Activated naive CD4-positive, alpha-beta T cell treated with anti-CD3 and anti-CD28 coated beads, Interleukin-2, amount 50 U/mL, for 16 hours (primary cell): ENCODE results near the gene CLMN.

Experiments used
- DNase-seq: peaks from one replicate; pipeline ENCODE4 v3.0.0-alpha.2; 2020

CLMN gene

DNA sequence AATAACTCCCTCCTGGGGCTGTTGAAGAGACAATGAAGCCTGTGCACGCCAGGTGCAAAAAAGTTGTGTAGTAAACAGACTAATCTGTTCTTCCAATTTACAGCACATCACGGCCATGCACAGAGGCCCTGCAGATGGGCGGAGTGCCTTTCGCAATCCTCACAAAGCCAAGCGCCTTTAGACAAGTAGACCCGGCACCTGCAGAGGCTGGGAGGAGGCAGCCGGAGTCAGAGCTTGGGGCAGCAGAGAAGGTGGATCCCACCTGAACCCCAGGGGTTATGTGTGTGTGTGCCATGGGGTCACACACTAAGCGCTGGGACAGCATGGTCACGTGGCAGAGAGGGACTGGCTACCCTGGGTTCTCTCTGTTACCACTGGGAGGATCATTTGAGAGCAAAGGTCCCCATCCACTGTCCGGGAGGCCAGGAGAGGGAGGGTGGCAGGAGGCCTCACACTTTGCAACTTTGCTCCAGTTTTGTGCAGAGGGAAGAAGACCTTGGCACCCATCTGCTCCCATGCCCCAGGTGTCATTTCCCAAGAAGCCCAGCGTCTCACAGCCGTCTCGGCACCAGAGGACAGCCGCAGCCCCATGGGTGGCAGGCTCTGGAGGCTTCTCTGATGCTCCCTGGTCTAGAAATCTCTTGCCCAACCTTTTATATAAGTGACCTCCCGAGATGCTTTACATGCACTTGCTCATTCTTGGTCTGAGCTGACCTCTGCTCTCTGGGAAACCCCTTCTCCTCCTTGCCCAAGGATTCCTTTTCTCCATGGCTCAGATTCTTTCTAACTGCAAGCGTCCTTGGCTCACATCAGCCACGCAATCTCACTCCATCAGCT lies 82.4 kb downstream of the CLMN start:
- DNase-seq, result no peak

DNA sequence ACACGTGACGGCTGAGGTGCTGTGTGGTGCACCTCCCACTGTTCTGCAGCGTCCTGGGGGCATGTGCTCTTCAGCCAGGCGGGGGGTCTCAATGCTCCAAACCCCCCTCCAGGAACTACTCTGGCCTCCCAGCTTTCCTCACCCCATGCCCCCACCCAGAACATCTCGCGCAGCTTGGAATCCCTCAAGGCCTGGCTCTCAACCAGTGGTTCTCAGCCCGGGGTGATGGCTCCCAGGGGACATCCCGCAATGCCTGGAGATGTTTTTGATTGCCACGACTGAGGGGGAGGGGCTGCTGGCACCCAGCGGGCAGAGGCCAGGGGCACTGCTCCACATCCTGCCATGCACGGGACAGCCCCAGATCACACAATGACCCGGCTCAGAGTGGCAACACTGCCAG lies 83.5 kb downstream of the CLMN start:
- no peak for DNase-seq

DNA sequence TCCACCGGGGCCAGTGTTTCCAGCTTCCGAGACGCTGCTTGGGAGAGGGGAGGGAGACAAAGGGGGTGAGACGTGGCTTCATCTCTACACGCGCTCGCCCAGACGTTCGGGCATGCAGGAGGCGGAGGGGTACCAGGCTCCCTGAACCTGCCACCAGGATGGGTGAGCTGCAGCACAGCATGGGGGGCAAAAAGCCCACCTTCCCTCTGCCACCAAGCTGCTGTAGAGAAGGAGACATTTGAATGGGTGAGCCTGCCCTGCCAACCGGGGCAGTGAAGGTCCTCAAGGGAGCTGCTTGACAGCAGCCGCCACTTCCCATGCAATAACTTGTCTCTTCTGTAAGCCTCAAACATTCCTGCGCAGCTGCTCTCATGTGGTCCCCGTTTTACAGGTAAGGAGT lies 83.9 kb downstream of the CLMN start:
- DNase-seq, result no peak

DNA sequence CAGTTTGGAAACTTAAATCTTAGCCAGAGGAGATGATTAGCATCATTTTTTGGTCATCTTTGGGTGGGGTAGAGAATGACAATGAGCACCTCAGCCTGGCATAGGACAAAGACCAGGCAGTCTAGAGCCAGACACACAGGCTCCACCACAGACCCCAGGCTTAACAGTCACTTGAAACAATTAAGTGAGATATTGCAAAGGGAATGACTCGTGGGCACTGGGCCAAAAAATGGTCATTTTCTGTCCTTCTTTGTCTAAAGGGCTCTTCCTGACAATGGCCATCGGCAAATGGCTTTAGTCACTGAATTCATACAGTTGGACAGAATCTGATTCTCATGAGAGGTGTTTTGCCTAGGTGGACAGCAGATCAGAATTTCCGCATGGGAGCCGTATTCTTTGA lies 84.4 kb downstream of the CLMN start:
- no peak for DNase-seq

DNA sequence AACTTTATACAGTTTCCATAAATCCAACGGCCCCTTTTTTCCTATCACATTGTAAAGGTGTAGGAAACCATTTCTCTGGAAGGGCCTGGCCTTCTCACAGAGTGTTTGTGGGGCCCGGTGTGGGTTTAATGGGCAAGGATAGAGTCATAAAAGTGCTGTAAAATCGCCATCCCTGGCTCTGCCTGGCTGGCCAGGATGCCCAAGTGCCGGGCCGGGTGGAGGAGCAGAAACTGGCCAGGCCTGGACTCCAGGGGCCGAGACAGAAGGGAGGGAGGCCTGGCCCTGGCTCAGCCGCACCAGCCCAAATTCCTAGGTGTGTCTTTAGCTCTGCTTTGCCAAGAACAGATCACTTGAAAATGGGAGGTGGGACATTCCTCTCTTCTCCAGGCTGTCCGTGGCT lies 85.3 kb downstream of the CLMN start:
- no peak for DNase-seq

DNA sequence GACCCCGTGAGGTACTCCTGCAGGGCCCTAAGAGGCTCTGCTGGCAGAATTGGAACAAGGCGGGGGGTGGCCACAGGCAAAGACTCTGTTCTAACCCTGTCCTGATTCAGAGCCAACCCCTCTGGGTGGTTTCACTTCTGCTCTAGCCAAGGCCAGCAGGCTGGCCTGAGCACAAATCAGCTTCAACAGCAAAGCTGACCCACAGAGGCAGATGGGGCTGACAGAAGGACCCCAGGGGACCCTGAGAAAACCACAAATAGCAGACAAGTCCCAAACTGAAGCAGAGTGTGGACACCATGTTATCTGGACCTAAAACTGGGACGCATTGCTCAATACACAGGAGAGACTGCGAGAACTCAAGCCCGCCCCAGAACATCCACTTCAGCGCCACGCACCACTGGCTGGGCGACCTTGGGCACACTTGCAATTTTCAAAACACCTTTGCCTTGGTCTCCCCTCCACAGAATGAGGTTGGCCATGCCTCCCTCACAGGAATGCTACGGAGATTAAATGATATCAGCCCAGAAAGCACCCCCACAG lies 85.9 kb downstream of the CLMN start:
- DNase-seq, result no peak

DNA sequence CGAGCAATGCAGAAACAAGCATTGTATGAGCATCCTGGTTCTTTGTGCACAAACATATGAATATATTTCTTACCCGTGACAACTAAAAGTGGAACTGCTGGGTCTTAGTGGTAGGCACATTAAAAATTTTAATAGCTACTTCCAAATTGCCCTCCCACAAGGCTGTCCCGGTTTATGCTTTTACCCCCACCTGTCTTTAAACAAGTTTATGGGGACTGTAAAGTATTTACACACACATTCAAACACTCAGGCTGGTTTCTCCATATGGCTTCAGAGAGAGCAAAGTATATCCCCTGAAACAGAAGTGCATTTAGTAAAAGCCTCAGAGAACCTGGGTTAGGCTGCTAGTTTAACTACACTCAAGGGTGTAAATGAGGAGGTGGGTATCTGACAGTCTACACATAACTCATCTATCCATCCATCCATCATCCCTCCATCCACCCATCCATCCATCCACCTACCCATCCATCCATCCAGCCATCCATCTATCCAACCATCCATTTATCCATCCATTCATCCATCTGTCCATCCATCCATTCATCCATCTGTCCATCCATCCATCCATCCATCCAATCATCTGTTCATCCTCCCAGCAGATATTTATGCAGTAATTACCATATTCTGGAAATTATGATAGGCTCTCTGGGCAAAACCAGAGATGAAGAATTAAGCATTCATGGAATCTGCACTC lies 86.7 kb downstream of the CLMN start:
- no peak for DNase-seq

DNA sequence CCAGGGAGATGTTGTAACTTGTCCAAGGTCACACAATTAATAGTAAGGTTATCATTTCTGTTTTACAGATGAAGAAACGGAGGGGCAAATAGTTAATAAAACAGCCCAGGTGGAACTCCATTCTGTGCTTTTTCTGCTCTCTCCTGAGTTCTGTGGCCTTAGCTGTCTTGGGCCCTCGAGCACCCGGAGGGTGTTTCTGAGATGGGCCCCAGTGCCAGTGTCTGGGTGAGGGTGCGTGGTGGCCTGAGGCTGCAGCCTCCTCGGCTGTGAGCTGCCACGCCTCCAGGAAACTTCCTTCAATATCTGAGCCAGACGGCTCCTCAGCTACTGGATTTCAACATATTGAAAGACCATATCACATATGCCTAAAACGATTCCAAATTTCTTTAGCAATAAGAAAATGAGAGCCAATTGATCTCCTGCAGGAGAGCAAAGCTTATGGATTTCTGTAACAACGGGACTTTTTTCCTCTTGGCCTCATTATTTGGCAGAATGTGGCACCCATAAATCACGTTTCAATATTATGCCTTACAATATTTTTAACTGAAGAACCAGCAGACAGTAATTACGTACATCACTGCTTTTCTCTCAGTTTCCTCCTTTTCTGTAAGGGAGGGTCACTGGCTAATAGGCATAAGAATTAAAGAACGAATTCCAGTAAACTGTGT lies 87.6 kb downstream of the CLMN start:
- no peak for DNase-seq

DNA sequence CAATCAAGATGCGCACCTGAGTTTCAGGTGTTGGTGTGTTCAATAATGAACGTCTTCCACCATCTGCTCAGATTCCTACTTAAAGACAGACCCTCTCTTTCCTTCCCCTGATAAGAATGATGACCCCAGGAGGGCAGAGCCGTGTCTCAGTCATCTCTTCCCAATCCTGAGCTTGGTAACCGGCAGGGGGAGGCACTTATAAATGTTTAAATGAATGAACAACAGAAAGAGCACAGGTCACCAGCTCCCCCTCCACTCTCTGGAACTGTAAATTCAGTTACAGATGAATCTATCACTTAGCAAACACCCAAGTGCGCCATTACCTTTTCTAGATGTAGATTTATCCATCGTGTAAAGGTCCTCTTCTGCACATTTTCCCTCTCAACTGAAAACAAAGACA lies 90.0 kb downstream of the CLMN start:
- no peak for DNase-seq

DNA sequence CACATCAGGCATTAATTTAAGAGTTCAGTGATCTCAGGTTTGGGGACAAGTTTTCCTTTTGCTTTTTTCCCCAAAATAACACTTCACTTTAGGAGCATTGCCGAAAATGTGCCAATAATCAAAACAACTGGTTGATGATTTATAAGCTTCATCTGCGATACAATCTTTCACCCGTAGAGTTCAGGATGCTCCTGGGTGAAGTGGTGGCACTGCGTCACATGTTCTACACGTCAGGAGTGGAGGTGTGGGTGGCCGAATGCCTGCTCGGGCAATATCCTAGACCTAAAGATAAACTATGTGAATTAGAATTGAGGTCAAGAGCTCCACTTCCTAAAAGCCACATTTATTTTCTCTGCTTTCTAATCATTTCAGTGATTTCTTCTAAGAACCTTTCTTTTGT lies 91.5 kb downstream of the CLMN start:
- no peak for DNase-seq

DNA sequence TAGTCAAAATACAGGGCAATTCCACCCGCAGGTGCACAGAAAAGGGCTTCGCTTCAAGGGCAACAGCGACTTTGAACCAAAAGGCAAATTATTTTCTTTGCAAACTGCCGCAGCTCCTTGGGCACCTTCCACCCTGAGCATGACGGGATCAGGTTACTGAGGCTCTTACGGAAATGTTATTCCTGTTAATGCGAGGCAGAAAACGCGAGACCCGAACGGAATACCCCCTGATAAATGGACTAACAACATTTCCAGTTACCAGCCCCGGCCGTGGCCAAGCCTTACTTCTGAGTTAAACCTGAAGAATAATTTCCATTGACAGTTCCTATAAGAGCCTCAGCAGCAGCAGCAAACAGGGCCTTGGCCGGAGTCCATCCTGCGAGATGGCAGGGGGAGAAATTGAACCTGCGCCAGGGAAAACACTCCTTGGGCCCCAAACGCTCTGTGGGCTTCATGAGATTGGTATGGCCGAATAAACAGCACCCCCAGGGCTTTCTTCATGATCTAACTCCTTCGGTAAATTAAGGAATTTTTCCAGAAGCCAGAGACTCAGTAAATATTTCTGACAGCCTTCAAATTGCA lies 92.3 kb downstream of the CLMN start:
- no peak for DNase-seq

DNA sequence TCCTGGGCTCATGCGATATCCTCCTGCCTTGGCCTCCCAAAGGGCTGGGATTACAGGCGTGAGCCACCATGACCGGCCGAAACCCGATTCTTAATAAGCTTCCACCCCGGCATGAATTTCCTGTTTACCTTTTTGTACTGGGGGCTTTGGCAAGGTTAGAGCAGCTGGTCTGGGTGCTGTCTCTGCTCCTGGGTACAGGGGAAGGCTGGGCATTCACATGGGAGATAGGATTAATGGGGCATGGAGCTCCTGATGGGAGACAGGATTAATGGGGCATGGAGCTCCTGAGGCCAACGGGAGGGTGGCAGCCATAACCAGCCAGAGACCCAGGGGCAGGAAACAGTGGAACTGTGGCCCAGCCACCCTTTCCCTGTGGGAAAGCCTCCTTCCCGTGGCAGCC lies 92.9 kb downstream of the CLMN start:
- no peak for DNase-seq

DNA sequence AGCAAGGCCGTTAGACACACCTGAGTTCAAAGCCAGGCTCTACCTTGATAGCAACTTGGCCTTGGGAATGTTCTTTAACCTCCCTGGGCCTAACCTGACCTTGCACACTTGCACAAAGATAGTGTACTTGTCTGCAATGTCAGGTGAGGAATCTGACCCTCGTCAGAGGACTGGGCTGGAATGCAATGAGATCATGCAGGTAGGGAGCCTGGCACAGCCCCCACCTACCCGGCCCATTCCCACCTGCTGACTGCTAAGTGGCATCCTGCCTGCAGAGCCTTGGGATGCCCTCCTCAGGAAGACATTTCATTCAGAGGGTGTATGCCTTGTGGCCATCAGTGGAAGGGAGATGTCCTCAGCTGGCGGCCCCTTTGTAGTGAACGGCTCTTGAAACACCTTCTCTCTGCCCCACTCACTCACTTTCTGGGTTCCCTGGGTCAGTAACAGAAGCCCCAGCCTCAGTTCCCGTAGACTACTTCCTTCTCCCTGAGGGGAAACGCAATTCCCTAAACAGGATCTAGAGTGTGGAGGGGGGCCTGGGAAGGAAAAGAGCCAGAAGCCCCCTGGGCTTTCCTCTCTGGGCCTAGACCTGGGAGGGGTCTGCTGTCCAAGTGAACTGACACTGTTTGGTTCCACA lies 94.3 kb downstream of the CLMN start:
- no peak for DNase-seq

DNA sequence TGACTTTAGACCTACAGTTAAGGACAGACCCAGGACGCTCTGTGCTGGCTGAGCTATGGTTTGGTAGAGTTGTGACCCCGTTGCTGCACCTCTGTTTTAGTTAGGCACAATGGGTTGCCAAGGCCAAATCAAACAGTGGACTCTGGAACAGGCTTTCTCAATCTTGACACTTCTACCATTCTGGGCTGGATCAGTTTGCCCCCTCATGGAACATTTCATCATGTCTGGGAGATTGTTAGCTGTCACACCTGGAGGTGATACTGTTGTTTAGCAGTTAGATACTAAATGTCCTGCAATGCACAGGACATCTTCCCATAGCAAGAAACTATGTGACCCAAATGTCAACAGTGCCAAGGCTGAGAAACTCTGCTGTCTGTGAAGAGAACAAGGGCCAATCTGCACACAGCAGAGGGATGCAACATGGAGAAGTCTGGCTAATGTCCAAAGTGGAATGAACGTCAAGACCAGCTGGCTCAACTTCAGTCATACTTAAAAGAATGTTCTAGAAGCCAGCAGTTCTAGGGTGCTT lies 96.8 kb downstream of the CLMN start:
- DNase-seq, result no peak

DNA sequence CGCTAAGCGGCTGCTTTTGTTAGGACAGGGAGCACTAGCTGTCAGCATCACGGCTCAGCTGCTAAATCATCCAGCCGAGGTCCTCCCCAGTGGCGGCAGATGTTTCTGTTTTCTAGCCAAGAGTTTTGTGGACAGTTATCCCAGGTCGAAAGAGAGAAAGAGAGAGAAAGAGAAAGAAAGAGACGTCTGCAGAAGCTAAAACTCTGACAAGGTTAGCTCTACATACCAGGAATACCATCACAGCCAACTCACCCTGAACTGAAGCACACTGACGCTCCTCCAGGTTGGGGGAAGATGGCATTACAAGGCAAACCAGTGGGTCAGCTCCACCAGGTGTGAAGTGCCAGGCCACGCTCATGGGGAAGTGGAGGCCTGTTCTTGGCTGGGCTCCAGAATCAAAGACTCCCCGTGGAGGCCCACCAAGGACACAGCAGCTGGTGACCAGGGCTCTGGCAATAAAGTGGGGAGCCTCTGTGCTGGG lies 97.5 kb downstream of the CLMN start:
- DNase-seq, result no peak

DNA sequence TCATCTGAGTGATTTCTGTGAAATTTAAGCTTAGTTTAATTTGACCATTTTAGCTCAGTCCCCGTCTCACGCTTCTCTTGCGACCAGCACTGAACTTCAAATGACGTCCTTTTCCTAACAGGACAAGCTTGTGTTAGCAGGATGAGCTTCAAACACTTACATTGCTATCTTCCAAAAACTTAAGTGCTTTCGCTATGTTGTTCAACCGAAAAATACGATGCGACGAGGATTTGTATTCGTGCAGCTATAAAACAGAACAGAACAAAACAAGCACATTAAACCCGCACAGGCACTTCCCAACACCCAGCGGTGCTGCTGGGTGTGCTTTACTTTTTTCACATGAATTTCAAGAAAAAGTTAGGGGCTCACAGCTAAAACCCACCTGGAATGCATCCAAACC lies 98.2 kb downstream of the CLMN start:
- DNase-seq, result no peak

DNA sequence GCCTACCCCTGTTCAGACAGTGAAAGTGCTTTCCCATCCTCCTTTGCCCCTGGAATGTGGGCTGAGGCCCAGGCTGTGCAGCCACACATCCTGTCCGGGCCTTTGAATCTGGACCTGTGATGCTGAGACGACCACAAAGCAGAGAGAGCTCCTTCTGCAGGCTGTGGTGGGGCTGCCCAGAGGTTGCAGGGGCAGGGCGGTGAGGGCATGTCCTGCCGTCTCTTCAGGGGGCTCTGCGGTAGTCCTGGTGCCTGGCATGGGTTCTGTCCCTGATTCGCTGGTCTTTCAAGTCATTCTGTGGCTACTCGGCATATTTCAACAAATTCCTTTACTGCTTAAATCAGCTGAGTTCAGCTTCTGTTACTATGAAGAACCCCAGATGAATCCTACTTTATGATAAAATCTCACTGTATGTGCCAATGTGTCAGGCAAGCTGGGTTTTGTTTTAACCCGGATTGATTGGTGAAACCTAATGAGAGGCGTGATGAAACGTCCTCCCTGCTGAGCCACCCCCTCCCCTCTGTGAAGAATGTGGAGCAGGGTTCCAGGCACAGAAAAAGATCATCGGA lies 99.0 kb downstream of the CLMN start:
- DNase-seq, result no peak

DNA sequence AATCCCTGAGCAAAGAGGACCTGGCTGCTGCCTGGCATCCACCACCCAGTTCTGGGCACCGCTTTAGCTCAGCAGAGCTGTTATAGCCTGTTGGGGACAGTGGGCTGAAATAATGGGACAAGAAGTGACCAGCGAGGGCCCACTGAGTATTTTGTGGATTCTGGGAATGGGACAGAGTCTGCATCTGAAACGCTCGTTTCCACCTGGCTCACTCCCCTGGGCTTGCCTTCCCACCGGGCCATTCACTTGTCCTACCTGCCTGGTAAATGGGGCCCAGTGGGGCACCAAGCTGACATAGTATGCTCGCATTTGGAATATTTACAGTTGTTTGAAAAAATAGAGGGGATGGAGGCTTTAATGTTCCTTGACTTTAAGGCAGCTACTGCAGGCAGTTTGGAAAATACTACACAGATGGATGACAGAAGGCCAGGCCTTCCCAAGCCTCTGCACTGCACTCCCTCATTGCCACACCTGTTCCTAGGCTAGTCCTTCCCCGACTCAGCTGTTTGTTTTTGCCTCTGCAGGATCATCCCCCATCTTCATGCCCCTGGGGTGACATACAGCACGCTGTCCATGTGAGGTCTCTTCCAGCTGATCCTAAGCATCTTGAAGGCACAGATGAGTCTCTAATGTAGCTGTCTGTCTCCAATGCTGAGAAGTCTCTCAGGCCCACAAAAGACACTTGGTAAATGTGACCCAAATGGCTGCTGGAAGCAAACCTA lies 101.1 kb downstream of the CLMN start:
- no peak for DNase-seq

DNA sequence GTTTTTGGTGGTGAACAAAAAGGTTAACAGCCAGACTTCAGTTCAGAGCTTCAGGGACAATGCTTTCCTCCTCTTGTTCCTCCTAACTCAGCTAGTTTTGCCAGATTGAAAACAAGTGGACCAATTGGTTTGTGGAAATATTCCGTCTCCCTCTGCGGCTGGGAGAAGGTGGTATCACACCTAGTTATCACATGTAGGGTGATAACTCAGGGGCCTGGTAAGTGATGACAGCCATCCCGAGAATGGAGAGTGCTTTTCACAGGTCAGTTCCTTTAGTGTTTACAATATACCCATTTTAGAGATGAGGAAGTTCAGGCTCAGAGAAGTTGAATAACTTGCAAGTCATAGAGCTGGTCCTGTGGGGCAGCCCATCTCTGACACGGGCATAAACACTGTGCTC lies 101.7 kb downstream of the CLMN start:
- no peak for DNase-seq

DNA sequence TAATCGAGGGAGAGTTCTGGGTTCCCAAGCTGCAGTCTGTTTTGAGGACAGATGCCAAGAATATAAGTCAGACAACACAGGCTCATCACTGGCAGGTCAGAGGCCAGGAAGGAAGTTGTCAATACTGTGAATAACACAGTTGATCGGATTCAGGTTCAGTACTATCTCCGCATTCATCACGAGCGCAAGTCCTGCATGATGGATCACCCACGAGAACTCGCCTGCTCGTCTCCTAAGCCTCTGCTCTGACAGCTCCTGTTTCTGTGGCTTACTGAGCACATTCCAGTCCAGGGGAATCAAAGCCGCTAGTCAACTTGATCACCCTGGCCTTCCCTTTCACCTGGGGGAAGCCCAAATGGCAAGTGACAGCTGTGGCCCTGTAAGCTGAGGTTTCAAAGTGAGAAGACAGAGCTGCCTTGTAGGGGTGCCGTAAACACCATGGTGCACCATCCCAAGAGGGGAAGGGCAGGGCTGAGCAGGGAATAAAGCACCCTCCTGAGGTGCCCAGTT lies 102.3 kb downstream of the CLMN start:
- no peak for DNase-seq

DNA sequence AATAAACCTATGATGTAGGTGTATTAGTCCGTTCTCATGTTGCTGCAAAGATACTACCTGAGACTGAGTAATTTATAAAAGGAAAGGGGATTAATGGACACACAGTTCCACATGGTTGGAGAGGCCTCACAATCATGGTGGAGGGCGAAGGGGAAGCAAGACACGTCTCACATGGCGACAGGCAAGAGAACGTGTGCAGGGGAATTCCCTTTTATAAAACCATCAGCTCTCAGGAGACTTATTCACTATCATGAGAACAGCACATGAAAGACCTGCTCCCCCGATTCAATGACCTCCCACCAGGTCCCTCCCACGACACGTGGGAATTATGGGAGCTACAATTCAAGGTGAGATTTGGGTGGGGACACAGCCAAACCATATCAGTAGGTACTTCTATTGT lies 103.7 kb downstream of the CLMN start:
- no peak for DNase-seq
